HG03108 (cell line): Measurements from ENCODE around the gene PLAC9.

ENCODE experiments used
- ATAC-seq: cut with Tn5 transposase; IDR thresholded peaks from one replicate; pipeline ENCODE4 v1.9.1; 2021; ENCODE audit warnings: moderate library complexity; ENCODE audit not compliant: unreplicated experiment

Gene PLAC9

DNA sequence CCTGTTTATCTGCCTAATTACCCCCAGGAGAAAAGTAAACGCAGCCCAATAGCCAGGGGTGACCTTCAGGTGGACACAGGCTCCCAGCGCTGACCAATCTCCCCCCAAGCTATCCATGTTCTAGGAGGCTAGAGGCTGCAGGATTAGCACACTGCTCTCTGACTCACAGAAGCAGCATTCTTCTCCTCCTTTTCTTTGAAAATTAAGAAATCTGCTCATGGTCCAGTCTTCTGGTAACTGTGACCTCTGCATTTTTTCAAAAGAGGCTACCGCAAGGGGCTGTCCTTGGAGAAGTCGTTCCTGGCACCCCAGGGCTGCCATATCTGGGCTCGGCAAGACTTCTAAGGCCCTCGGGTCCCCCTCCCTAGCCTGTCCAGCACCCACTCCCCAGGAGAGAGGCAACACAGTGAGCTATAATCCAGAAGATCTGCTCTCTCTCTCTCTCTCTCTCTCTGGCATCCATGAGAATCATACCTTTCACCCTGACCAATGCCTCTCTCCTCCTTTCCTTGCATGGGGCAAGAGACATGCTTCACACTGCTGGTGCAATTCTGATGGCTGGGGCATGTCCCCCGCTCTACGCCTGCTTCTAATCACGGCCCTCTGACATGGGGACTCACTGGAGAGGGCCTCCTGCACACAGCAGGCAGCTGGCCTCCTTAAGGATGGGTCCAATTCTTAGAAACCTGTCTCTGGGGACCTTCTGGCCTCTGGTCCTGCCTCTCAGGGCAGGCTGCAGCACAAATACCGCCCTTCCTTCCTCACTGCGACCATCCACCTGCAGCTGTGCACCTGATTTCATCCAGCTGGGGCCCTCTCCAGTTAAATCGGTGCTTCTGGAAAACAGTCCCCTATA is 45.5 kb downstream of the PLAC9 start:
- no peak for ATAC-seq

DNA sequence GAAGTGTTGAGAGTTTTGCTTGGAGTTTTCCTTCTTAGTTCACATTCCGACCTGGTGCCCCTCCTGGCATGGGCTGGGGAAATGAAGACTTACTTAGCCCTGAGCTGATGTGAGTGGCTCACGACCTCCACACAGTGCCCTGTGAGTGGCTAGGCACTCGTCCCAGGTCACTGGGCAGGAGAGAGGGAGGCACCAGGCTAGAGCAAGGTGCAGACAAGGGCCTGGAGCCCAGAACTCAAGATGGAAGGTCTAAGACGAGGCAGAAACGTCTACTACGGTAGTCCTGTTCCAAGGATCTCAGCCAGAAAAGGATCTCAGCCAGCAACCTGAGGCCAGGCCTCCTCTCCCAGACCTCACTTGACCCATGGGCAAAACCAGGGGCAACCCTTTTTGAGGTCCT is 50.5 kb downstream of the PLAC9 start:
- ATAC-seq, result no peak

DNA sequence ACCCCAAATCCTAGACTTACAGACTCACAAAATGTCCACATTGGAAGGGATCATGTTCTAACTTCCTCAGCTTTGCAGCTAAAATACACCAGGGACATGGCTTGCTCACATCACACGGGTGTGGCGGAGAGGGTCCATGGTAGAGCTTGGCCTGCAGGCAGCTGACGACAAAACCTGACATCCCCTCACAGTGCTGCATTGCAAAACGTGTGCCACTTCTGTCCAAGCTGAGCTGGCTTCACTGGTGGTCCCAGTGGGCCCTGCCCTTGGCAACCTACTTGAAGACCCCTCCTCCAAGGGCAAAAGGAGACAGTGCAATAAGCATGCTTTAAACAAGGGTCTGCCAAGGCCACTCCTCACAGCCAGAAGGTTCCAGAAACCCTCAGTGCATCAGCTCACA is 50.9 kb downstream of the PLAC9 start:
- no peak for ATAC-seq

DNA sequence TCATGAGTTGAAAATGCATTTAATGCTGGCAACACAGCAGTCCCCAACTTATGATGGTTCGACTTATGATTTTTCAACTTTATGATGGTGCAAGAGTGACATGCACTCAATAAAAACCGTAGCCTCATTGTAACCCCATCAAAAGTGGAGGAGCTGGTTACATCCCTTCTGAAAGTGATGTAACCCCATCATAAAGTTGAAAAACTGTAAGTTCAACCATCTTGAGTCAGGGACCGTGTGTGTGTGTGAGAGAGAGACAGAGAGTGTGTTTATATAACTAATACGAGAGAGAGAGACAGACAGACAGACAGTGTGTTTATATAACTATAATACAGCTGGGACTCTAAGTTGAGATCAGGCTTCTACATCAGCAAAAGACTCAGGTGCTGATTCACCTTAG is 51.8 kb downstream of the PLAC9 start:
- ATAC-seq, result no peak

DNA sequence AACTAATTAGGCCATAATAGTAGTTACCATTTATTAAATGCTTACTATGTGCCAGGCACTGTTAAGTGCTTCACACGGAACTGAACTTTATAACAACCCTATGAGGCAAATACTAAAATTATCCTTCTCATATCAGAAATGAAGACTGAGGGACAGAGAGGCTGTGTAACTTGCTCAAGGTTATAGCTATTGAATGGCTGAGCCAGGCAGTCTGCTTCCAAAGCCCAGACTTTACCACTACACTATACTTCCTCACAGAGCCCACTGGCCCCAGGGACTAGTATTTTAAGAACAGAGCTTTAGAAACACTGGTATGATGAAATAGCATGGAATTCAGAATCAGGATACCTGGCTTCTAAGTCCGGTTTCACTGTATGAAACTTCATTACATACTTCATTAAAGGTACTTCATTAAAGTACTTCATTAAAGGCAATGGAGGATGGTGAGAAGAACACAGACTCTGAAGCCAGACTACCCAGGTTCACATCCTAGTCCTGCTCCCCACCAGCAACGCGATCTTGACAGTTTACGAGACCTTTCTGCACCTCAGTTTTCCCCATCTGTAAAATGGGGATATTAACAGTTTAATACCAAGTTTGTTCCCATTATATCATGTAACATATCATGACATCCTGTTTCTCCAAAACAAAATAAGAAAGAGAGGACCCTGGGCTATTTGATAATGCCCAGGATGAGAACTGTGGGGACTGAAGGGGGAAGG is 53.2 kb downstream of the PLAC9 start:
- no peak for ATAC-seq

DNA sequence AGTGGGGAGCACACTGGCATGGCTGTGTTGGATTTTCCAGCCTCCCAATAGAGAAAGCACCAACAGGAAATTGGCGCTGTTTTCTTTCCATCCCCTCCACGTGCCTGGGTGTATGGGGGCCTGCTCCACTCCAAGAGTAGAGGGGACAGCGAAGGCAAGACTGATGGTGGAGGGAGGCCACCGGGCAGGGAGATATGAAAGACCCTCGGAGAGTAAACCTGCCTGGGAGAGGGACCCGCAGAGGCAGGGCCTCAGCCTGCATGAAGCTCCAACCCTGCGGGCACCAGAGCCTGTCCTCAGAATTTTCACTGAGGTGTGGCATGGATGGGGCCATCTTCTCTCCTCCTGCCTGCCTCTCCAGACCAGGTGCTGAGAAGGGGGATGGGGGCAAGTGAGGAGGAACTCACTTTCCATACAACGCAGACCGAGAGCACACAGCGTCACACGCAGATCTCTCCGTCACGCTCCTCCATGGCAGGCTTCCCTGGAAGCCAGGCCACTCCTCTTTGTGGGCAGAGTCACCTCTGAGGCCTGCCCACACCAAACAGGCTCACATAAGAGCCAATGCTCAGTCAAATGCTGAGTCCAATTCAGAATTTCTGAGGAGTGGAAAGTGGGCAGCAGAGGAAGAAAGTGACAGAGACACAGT is 54.0 kb downstream of the PLAC9 start:
- no peak for ATAC-seq

DNA sequence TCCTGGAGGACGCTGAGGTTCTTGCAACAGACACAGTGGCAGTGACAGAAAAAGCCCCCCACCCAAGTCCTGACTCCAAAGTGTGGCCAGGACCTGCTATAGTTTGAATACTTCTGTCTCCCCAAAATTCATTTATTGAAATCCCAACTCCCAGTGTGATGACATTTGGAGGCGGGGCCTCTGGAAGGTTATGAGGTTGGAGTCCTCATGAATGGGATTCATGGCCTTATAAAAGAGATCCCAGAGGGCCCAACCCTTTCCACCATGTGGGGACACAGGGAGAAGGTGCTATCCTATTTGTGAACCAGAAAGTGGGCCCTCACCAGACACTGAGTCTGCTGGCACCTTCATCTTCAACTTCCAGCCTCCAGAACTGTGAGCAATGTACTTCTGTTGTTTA is 54.5 kb downstream of the PLAC9 start:
- ATAC-seq, result no peak

DNA sequence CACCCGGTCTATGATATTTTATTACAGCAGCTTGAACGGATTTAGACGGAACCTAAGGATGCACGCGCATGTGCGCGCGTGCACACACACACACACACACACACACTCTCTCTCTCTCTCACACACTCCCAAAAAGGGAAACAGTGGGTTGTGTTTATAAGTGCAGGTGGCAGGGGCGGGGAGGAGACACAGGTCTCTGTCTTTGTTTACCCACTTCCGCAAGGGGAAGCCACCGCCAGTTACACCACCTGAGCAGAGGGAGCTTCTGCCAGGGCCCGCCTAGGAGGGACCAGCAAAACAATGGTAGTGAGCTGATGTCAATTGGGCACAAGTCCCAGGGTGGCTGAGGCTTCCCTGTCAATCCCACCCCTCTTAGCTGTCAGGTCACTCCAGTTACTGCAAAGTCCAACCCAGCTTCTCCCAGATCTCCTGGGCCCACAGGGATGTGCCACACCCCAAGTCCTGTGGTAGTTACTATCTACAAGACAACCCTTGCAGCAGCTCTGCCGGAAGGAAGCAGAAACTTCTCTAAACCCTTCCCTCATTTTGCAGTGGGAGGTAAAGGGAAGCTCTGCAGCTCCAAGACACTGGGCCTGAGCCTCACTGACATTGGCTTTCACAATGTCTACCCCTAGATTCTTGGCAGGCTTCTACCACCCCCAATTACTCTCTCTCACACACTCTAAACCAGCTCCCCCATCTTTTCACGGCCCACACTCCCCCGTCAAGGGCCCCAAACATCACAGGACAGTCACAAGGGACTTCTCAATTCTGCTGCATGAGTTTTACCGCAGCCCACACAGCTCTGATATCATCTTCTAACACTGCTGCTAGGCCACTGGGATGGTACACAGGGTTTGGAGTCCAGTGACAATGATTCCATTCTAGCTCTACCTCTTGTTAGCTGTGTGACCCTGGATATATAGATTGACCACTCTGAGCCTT is 55.2 kb downstream of the PLAC9 start:
- peak; percentile 93 for ATAC-seq

DNA sequence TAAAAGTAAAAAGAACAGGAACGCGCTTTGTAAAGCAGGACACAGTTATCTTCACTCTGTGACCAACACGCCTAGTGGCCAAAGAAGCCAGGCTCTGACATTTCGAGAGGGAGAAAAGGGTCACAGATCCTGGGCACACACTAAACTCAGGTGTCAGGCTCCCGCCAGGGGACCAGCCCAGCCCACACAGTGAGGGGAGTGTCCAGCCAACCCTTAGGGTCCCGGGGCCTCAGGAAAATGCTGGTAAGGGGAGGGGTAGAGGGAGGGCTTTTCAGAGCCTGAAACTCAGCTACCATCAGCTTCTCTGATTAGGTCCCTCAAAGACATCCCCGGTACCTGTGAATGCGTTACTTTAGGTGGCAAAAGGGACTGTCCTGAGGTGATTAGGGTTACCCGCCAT is 56.2 kb downstream of the PLAC9 start:
- ATAC-seq, result no peak

DNA sequence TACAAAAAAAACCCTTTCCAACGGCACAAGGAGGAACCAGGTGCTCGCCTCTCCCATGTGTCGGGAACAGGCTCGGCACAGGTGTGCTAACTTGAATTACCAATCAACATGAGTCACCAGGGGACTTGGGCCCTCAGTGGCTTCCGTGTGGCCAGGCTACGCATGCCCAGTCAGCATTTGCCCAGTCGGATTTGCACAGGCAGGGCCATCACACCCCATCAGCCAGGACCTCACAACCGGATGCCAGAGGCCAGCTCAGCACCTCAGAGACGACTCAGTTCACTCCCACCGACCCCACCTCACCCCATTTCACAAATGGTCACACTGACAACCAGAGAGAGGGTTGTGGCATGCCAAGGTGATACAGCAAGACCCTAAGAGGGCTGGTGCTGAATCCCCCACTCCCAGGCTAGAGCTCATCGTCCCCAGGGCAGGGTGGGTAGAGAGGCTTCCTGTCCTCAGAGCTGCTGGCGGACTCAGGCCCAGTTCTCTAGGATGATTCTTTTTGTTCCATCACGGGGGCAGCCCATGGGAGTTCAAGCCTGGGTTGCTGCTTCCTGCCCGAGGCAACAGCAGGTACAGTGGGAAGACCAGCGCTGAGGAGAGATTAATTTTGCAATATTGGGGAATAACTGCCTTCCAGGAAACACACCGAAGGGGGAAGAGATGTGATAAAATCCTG is 59.2 kb downstream of the PLAC9 start:
- no peak for ATAC-seq

DNA sequence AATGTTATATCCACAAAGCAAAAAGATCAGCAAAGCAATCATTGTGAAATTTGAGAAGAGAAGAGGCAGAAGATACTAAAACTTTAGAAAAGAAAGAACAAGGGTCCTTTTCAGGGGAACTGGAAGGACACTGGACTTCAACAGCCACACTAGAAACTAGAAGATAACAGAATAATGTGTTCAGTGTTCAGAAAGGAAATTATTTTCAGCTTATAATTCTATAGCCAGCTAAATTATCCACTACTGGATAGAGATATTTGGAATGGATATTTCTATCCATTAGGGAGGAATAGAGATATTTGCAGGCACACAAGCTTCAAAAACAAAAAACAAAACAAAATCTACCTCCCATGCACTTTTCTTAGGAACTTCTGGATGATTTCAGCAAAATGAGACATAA is 60.0 kb downstream of the PLAC9 start:
- no peak for ATAC-seq

DNA sequence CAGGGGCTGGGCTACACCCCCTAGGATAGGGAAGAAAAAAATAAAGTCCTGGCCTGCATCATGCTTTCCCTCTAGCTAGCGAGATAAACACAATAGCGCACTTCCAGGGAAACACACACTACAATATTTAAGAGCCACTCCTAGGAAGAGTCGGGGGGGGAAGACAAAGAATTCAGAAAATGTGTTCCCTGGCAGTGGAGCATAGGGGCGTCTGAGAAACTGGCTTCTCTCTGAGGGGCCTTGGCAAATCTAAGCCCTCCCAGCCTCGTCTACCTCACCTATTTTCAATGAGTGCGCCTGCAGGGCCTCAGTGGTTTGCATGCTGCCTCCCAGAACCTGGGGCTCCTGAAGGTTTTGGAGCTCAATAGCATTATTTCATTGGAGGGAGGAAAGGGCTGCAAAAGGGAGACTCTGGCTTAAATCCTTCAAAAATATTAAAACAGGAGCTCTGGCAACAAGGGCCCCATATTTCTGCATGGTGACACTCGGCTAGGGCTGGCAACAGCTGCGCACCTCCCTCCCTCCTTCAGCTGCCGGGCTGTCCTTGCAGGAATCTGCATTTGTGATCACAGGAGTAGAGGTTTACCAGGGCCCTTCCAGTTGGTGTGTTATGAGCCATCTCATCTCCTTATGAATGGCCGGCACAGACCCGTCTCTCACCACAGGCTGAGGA is 62.0 kb downstream of the PLAC9 start:
- no peak for ATAC-seq
